ENCODE data around the gene TNNI2.
A peak's percentile ranks its signal among the peaks of the same experiment; 100 is the strongest.
"Not testable (repeated sequence)": the region's sequence is repeated elsewhere in the genome, so short reads cannot be mapped to it uniquely, and the experiment has no call there.

Gene TNNI2

GRCh38 chr11:1875093-1875850, 36.5 kb downstream of the TNNI2 start:
- DNase-seq (ENCODE audit: low spot score): no peak

GRCh38 chr11:1875851-1876301, 37.1 kb downstream of the TNNI2 start:
- DNase-seq (ENCODE audit: low spot score): not testable (repeated sequence)

GRCh38 chr11:1876361-1877063, 37.7 kb downstream of the TNNI2 start:
- peak; percentile 58 for DNase-seq (ENCODE audit: low spot score)

GRCh38 chr11:1877211-1878136, 38.7 kb downstream of the TNNI2 start:
- DNase-seq (ENCODE audit: low spot score): no peak

GRCh38 chr11:1878137-1879031, 39.6 kb downstream of the TNNI2 start:
- DNase-seq (ENCODE audit: low spot score): no peak

- DNase-seq (ENCODE audit: low spot score): no peak
These were observed 40.7 kb downstream of the TNNI2 start for GRCh38 chr11:1879342-1879940.

- DNase-seq (ENCODE audit: low spot score): no peak
These were observed 41.4 kb downstream of the TNNI2 start for GRCh38 chr11:1879941-1880720.

- no peak for DNase-seq (ENCODE audit: low spot score)
These were observed 42.1 kb downstream of the TNNI2 start for GRCh38 chr11:1880746-1881441.

GRCh38 chr11:1881442-1882264, 42.9 kb downstream of the TNNI2 start:
- no peak for DNase-seq (ENCODE audit: low spot score)

- peak; percentile 91 for DNase-seq (ENCODE audit: low spot score)
These were observed 43.8 kb downstream of the TNNI2 start for GRCh38 chr11:1882265-1883238.

GRCh38 chr11:1883346-1884302, 44.8 kb downstream of the TNNI2 start:
- DNase-seq (ENCODE audit: low spot score): no peak

- no peak for DNase-seq (ENCODE audit: low spot score)
These were observed 45.5 kb downstream of the TNNI2 start for GRCh38 chr11:1884303-1884700.

GRCh38 chr11:1886551-1886950, 47.8 kb downstream of the TNNI2 start:
- not testable (repeated sequence) for DNase-seq (ENCODE audit: low spot score)

GRCh38 chr11:1887451-1888346, 48.9 kb downstream of the TNNI2 start:
- DNase-seq (ENCODE audit: low spot score): no peak

GRCh38 chr11:1888347-1888753, 49.6 kb downstream of the TNNI2 start:
- no peak for DNase-seq (ENCODE audit: low spot score)
